HEK293 (cell line): Measurements from ENCODE around the gene TPD52L1.

Source experiments
- CTCF ChIA-PET: fragments of 350-600 bp; formaldehyde crosslinking; extraction: SDS; loops from one replicate; lab custom pipeline; 2021; ENCODE audit warnings: antibody characterized with exemption; lab: Yijun Ruan, JAX
- POLR2A ChIA-PET: fragments of 300-600 bp; formaldehyde crosslinking; extraction: SDS; loops from one replicate; lab custom pipeline; 2020; ENCODE audit warnings: antibody characterized with exemption, inconsistent platforms; lab: Yijun Ruan, JAX
- H3K27ac ChIP-seq: fragments of 200-500 bp; sonication (Bioruptor generic); 2 replicates; pipeline ENCODE4 v1.5.1; 2014; ENCODE audit warnings: low read depth, low read length, control low read depth, inconsistent platforms; ENCODE audit errors: extremely low read depth
- H3K36me3 ChIP-seq, 2 experiments: fragments of 200-500 bp in 1 of 2; sonication (Bioruptor generic) in 1 of 2; 1 replicate in 1 of 2; 2 replicates in 1 of 2; pipeline ENCODE4 v1.5.1; 2014 to 2017; ENCODE audit warnings: inconsistent platforms in 2 of 2, low read length in 2 of 2; ENCODE audit not compliant: control insufficient read depth in 2 of 2, insufficient read depth in 1 of 2
- H3K4me1 ChIP-seq: fragments of 200-500 bp; sonication (Bioruptor generic); 2 replicates; pipeline ENCODE4 v1.5.1; 2014; ENCODE audit warnings: mild to moderate bottlenecking, low read length, inconsistent platforms; ENCODE audit not compliant: control insufficient read depth, insufficient read depth
- H3K4me3 ChIP-seq: 2 replicates; pipeline ENCODE4 v1.5.1; 2011; ENCODE audit warnings: low read depth, mild to moderate bottlenecking, control low read depth, low read length, moderate library complexity
- H3K9me3 ChIP-seq: fragments of 200-500 bp; sonication (Bioruptor generic); 2 replicates; pipeline ENCODE4 v1.5.1; 2014; ENCODE audit warnings: low read depth, low read length, inconsistent platforms; ENCODE audit not compliant: control insufficient read depth, insufficient read depth
- BCL11A ChIP-seq: fragments of 450-650 bp; formaldehyde crosslinking; IDR thresholded peaks from 2 replicates; pipeline ENCODE4 v1.5.1; 2016; ENCODE audit warnings: low read depth, missing biosample characterization, missing genetic modification characterization
- CTCF ChIP-seq: fragments of 450-650 bp; formaldehyde crosslinking; IDR thresholded peaks from 2 replicates; pipeline ENCODE4 v1.5.1; 2016; ENCODE audit warnings: missing biosample characterization, missing genetic modification characterization
- EGR2 ChIP-seq: fragments of 450-650 bp; formaldehyde crosslinking; IDR thresholded peaks from 2 replicates; pipeline ENCODE4 v1.5.1; 2016; ENCODE audit warnings: low read depth, missing biosample characterization, missing genetic modification characterization
- FEZF1 ChIP-seq: fragments of 450-650 bp; formaldehyde crosslinking; IDR thresholded peaks from 2 replicates; pipeline ENCODE4 v1.5.1; 2016; ENCODE audit warnings: missing biosample characterization, missing genetic modification characterization
- GLI4 ChIP-seq: fragments of 450-650 bp; formaldehyde crosslinking; IDR thresholded peaks from 2 replicates; pipeline ENCODE4 v1.5.1; 2016; ENCODE audit warnings: missing biosample characterization, missing genetic modification characterization
- MYNN ChIP-seq: fragments of 450-650 bp; formaldehyde crosslinking; IDR thresholded peaks from 2 replicates; pipeline ENCODE4 v1.5.1; 2016; ENCODE audit warnings: missing biosample characterization, missing genetic modification characterization, borderline replicate concordance
- REST ChIP-seq: fragments of 450-650 bp; formaldehyde crosslinking; IDR thresholded peaks from 2 replicates; pipeline ENCODE4 v1.5.1; 2016; ENCODE audit warnings: missing biosample characterization, missing genetic modification characterization
- ZBTB1 ChIP-seq: fragments of 450-650 bp; formaldehyde crosslinking; IDR thresholded peaks from 2 replicates; pipeline ENCODE4 v1.5.1; 2016; ENCODE audit warnings: missing biosample characterization, missing genetic modification characterization
- ZBTB11 ChIP-seq: fragments of 450-650 bp; formaldehyde crosslinking; conservative IDR thresholded peaks from 2 replicates; pipeline ENCODE4 v1.5.1; 2016; ENCODE audit warnings: low read depth, missing biosample characterization, missing genetic modification characterization
- ZBTB20 ChIP-seq: fragments of 450-650 bp; formaldehyde crosslinking; IDR thresholded peaks from 2 replicates; pipeline ENCODE4 v1.5.1; 2016; ENCODE audit warnings: missing biosample characterization, missing genetic modification characterization
- ZBTB21 ChIP-seq: fragments of 450-650 bp; formaldehyde crosslinking; IDR thresholded peaks from 2 replicates; pipeline ENCODE4 v1.5.1; 2017; ENCODE audit warnings: missing biosample characterization, missing genetic modification characterization
- ZBTB8A ChIP-seq: fragments of 450-650 bp; formaldehyde crosslinking; IDR thresholded peaks from 2 replicates; pipeline ENCODE4 v1.5.1; 2016; ENCODE audit warnings: missing biosample characterization, missing genetic modification characterization
- ZFP69B ChIP-seq: fragments of 450-650 bp; formaldehyde crosslinking; IDR thresholded peaks from 2 replicates; pipeline ENCODE4 v1.5.1; 2016; ENCODE audit warnings: missing biosample characterization, missing genetic modification characterization
- ZIC2 ChIP-seq: fragments of 450-650 bp; formaldehyde crosslinking; IDR thresholded peaks from 2 replicates; pipeline ENCODE4 v1.5.1; 2016; ENCODE audit warnings: missing biosample characterization, missing genetic modification characterization
- ZNF133 ChIP-seq: fragments of 450-650 bp; formaldehyde crosslinking; IDR thresholded peaks from 2 replicates; pipeline ENCODE4 v1.5.1; 2016; ENCODE audit warnings: missing biosample characterization, missing genetic modification characterization
- ZNF19 ChIP-seq: fragments of 450-650 bp; formaldehyde crosslinking; IDR thresholded peaks from 2 replicates; pipeline ENCODE4; 2016; ENCODE audit warnings: missing biosample characterization, missing genetic modification characterization, low read depth
- ZNF202 ChIP-seq: fragments of 450-650 bp; formaldehyde crosslinking; IDR thresholded peaks from 2 replicates; pipeline ENCODE4 v1.5.1; 2016; ENCODE audit warnings: missing biosample characterization, missing genetic modification characterization, borderline replicate concordance
- ZNF404 ChIP-seq: fragments of 450-650 bp; formaldehyde crosslinking; IDR thresholded peaks from 2 replicates; pipeline ENCODE4 v1.5.1; 2017; ENCODE audit warnings: missing biosample characterization, missing genetic modification characterization
- ZNF426 ChIP-seq: fragments of 450-650 bp; formaldehyde crosslinking; IDR thresholded peaks from 2 replicates; pipeline ENCODE4 v1.5.1; 2017; ENCODE audit warnings: missing biosample characterization, missing genetic modification characterization, mild to moderate bottlenecking, inconsistent platforms, moderate library complexity
- ZNF596 ChIP-seq: fragments of 450-650 bp; IDR thresholded peaks from 2 replicates; pipeline ENCODE4 v1.5.0; 2018; ENCODE audit warnings: missing biosample characterization, mild to moderate bottlenecking, missing genetic modification characterization, moderate library complexity
- ZNF610 ChIP-seq: fragments of 450-650 bp; formaldehyde crosslinking; IDR thresholded peaks from 2 replicates; pipeline ENCODE4 v1.5.1; 2016; ENCODE audit warnings: missing biosample characterization, missing genetic modification characterization, borderline replicate concordance
- ZNF623 ChIP-seq: fragments of 450-650 bp; formaldehyde crosslinking; IDR thresholded peaks from 2 replicates; pipeline ENCODE4 v1.5.1; 2016; ENCODE audit warnings: missing biosample characterization, missing genetic modification characterization
- ZNF629 ChIP-seq: fragments of 450-650 bp; formaldehyde crosslinking; IDR thresholded peaks from 2 replicates; pipeline ENCODE4 v1.5.1; 2017; ENCODE audit warnings: missing biosample characterization, missing genetic modification characterization
- ZNF664 ChIP-seq: fragments of 450-650 bp; formaldehyde crosslinking; IDR thresholded peaks from 2 replicates; pipeline ENCODE4 v1.5.1; 2016; ENCODE audit warnings: missing biosample characterization, missing genetic modification characterization
- ZNF776 ChIP-seq: fragments of 450-650 bp; formaldehyde crosslinking; IDR thresholded peaks from 2 replicates; pipeline ENCODE4 v1.5.0; 2017; ENCODE audit warnings: missing biosample characterization, missing genetic modification characterization, borderline replicate concordance
- ZNF837 ChIP-seq: fragments of 450-650 bp; formaldehyde crosslinking; IDR thresholded peaks from 2 replicates; pipeline ENCODE4 v1.5.1; 2016; ENCODE audit warnings: missing biosample characterization, missing genetic modification characterization
- ZSCAN23 ChIP-seq: fragments of 450-650 bp; formaldehyde crosslinking; IDR thresholded peaks from 2 replicates; pipeline ENCODE4 v1.5.1; 2016; ENCODE audit warnings: missing biosample characterization, missing genetic modification characterization
- TF ChIP-seq, protein P1 (sequence below): fragments of 450-650 bp; formaldehyde crosslinking; optimal IDR thresholded peaks from 2 replicates; pipeline ENCODE3; 2016; ENCODE audit warnings: missing biosample characterization, mild to moderate bottlenecking, missing genetic modification characterization

Gene TPD52L1

DNA sequence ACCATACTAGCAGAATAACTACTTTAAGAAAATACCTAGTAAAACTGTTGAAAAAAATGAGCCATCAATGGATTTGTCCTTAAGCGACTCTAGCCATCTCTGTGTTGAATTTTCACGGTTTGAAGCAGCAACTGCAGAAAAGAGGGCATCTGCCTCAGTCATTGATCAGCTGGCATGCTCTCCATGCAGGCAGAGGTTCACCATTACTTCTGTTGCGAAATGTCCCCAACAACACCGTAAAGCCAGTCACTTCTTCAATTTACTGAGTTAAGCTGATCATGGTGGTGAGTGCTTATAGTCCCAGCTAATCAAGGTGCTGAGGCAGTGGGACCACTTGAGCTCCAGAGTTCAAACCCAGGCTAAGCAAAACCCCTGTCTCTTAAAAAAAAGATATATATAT is 11.1 kb downstream of the TPD52L1 start:
- Histone ChIP-seq H3K4me1 (no peaks in the 10 kb centered on the region), H3K9me3 (no peaks in the 10 kb centered on the region), H3K4me3 (no peak overlapping the region), H3K36me3 (peaks cover 0 to 2% of the 10 kb centered on the region in 2 experiments; a peak in 1 of 3 replicates), H3K27ac (no peak overlapping the region)
- CTCF ChIA-PET: interaction anchor here (0.6 to 2.4 kb wide), 3 partner anchors 10 to 29 kb away, joined by 3 to 9 read pairs (median 3); no protein-coding TSS in a partner anchor
- POLR2A ChIA-PET: no interaction called here
- no peak for TF ChIP-seq ZNF629
- TF ChIP-seq, protein P1, sequence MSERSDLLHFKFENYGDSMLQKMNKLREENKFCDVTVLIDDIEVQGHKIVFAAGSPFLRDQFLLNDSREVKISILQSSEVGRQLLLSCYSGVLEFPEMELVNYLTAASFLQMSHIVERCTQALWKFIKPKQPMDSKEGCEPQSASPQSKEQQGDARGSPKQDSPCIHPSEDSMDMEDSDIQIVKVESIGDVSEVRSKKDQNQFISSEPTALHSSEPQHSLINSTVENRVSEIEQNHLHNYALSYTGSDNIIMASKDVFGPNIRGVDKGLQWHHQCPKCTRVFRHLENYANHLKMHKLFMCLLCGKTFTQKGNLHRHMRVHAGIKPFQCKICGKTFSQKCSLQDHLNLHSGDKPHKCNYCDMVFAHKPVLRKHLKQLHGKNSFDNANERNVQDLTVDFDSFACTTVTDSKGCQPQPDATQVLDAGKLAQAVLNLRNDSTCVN (tag by site-specific recombination): no peak
- TF ChIP-seq REST: no peak
- TF ChIP-seq ZSCAN23 (tag by site-specific recombination): no peak
- no peak for TF ChIP-seq ZBTB1 (tag by site-specific recombination)
- TF ChIP-seq ZNF623: no peak
- TF ChIP-seq GLI4: no peak
- no peak for TF ChIP-seq ZBTB20 (tag by site-specific recombination)
- TF ChIP-seq ZNF426 (tag by site-specific recombination): no peak
- no peak for TF ChIP-seq ZNF133 (tag by site-specific recombination)
- TF ChIP-seq ZNF202 (tag by site-specific recombination): no peak
- TF ChIP-seq EGR2 (tag by site-specific recombination): no peak
- no peak for TF ChIP-seq ZNF596 (tag by site-specific recombination)
- TF ChIP-seq ZFP69B (tag by site-specific recombination): no peak
- no peak for TF ChIP-seq FEZF1 (tag by site-specific recombination)
- no peak for TF ChIP-seq ZNF837 (tag by site-specific recombination)
- TF ChIP-seq ZNF404: no peak
- no peak for TF ChIP-seq ZNF664 (tag by site-specific recombination)
- no peak for TF ChIP-seq CTCF (tag by site-specific recombination)
- TF ChIP-seq ZNF19 (tag by site-specific recombination): no peak

DNA sequence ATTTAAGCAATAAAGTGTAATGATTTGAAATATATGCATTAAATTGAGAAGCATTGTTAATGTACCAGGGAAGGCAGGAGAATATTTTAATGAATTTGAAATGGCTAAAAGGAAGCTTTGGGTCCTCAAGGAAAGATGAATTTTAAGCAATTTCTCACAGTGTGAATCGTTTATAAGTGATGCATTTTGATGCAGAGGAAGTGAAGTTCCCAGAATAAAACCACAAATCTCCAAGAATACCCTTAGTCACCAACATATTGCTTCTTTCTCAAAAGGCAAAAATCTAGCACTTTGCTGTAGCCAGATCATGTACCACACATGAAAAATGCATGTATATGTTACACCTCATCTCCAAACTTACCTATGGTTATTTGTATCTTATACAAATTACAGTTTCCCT is 11.7 kb downstream of the TPD52L1 start:
- Histone ChIP-seq H3K36me3 (no peaks in the 10 kb centered on the region), H3K4me1 (no peaks in the 10 kb centered on the region), H3K27ac (no peak overlapping the region), H3K4me3 (no peak overlapping the region), H3K9me3 (no peaks in the 10 kb centered on the region)
- POLR2A ChIA-PET: interaction anchor here (0.5 kb wide), 1 partner anchor 9 kb away, joined by 8 read pairs; no protein-coding TSS in a partner anchor
- CTCF ChIA-PET: interaction anchor here (1.0 to 1.2 kb wide), 2 partner anchors 8 to 17 kb away, joined by 4 to 5 read pairs; no protein-coding TSS in a partner anchor
- TF ChIP-seq ZNF610 (tag by site-specific recombination) (no peak), ZIC2 (tag by site-specific recombination) (no peak), ZBTB8A (no peak), GLI4 (no peak), ZNF664 (tag by site-specific recombination) (no peak), ZNF776 (no peak), MYNN (no peak), ZBTB11 (tag by site-specific recombination) (no peak), ZBTB21 (tag by site-specific recombination) (no peak), BCL11A (tag by site-specific recombination) (no peak)
